Measurements from ENCODE around the gene COX10. TPM values are rescaled to one million over a fixed set of nuclear protein-coding genes. Genes with fewer than 3 reads are reported as not detected.

Gene COX10
- total and polyA plus RNA-seq, 10 donors = 3.0 to 28.8 (median 14.9) TPM

- Histone ChIP-seq H3K4me3 (no peak overlapping the region), H3K27me3 (replicated peaks in 1 of 7) (no peaks in the 10 kb centered on the region), H3K27ac (no peak overlapping the region), H3K9me3 (no peaks in the 10 kb centered on the region), H3K4me1 (peaks cover 0 to 36% (median 7%) of the 10 kb centered on the region in 6 donors), H3K36me3 (peaks cover 0 to 65% (median 19%) of the 10 kb centered on the region in 6 donors)
- 89 to 98% (median 95%) methylated on average over 5 of the region's 5 CpGs for WGBS, 5 donors
- intact Hi-C loops (cut with DNase I; ENCODE audit: low total_unique reads) = no loop called here
- no peak for DNase-seq
- TF ChIP-seq POLR2AphosphoS5 (IDR thresholded peaks at IDR 0.05) = no peak
- no peak for TF ChIP-seq POLR2A (IDR thresholded peaks at IDR 0.05)
- TF ChIP-seq CTCF (IDR thresholded peaks at IDR 0.05 in 8 of 11, conservative IDR thresholded peaks at IDR 0.05 in 3 of 11) = no peak
Observed at GRCh38 chr17:14207791-14208190, 138.5 kb downstream of the COX10 start.

GRCh38 chr17:14209215-14209614, 139.9 kb downstream of the COX10 start:
- H3K27ac ChIP-seq = no peak overlapping the region
- H3K9me3 ChIP-seq = no peaks in the 10 kb centered on the region
- no peak overlapping the region for H3K4me3 ChIP-seq
- peaks cover 0 to 22% (median 2%) of the 10 kb centered on the region in 6 donors for H3K4me1 ChIP-seq
- TF ChIP-seq POLR2AphosphoS5 (IDR thresholded peaks at IDR 0.05) (no peak), CTCF (IDR thresholded peaks at IDR 0.05 in 8 of 11, conservative IDR thresholded peaks at IDR 0.05 in 3 of 11) (no peak), POLR2A (IDR thresholded peaks at IDR 0.05) (no peak)
- H3K36me3 ChIP-seq = peaks cover 0 to 56% (median 19%) of the 10 kb centered on the region in 6 donors
- H3K27me3 ChIP-seq (replicated peaks in 1 of 7) = no peaks in the 10 kb centered on the region
- no peak for DNase-seq
- intact Hi-C loops (cut with DNase I; ENCODE audit: low total_unique reads) = no loop called here
- WGBS, 5 donors = 67 to 92% (median 83%) methylated on average over 3 of the region's 3 CpGs

GRCh38 chr17:14211246-14211645, 141.9 kb downstream of the COX10 start:
- WGBS, 5 donors = 75 to 88% (median 83%) methylated on average over 4 of the region's 4 CpGs
- intact Hi-C loops (cut with DNase I; ENCODE audit: low total_unique reads) = no loop called here
- TF ChIP-seq POLR2AphosphoS5 (IDR thresholded peaks at IDR 0.05) (no peak), CTCF (IDR thresholded peaks at IDR 0.05 in 8 of 11, conservative IDR thresholded peaks at IDR 0.05 in 3 of 11) (no peak), POLR2A (IDR thresholded peaks at IDR 0.05) (no peak)

DNA sequence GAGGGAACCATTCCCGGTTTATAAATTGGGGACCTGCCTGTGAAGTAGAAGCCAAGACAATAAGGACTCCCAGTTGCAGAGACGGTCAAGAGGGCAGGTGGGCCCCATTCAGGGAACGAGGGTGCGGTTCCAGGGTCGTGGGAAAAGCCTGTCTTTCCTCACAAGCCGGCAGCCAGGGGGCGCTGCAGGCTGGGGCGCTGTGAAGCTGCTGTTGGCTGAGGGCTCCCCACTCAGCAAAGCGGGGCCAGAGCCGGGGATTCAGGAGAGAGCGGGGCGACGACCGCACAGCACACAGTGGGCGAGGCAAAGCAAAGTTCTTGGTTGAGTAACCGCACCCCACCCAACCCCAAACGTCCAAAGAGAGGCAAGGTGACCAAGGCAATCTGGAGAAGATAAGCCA, 142.5 kb downstream of the COX10 start:
- Histone ChIP-seq H3K27me3 (replicated peaks in 1 of 7) (no peaks in the 10 kb centered on the region), H3K4me1 (no peaks in the 10 kb centered on the region), H3K27ac (no peak overlapping the region), H3K4me3 (no peak overlapping the region), H3K9me3 (no peaks in the 10 kb centered on the region), H3K36me3 (peaks cover 0 to 41% (median 14%) of the 10 kb centered on the region in 6 donors)
- 55 to 74% (median 62%) methylated on average over 15 to 17 of the region's 17 CpGs for WGBS, 5 donors
- peak; percentile 87 for DNase-seq
- intact Hi-C loops (cut with DNase I; ENCODE audit: low total_unique reads) = no loop called here
- TF ChIP-seq POLR2AphosphoS5 (IDR thresholded peaks at IDR 0.05) (peak in 1 of 3 donors; percentile 10), CTCF (IDR thresholded peaks at IDR 0.05 in 8 of 11, conservative IDR thresholded peaks at IDR 0.05 in 3 of 11) (peak in 9 of 11 experiments; percentile 21 to 69 (median 54)), POLR2A (IDR thresholded peaks at IDR 0.05) (no peak)

More at GRCh38 chr17:14211246-14211645, 141.9 kb downstream of the COX10 start:
- Histone ChIP-seq H3K27me3 (replicated peaks in 1 of 7) (no peaks in the 10 kb centered on the region), H3K4me3 (no peak overlapping the region), H3K4me1 (peaks cover 0 to 3% (median 0%) of the 10 kb centered on the region in 6 donors), H3K27ac (no peak overlapping the region), H3K36me3 (peaks cover 0 to 47% (median 19%) of the 10 kb centered on the region in 6 donors), H3K9me3 (no peaks in the 10 kb centered on the region)
- DNase-seq = no peak

Measured in spleen (tissue), 11 donors.